CD14-positive monocyte (primary cell): ENCODE results near the gene DNAH10. TPM values are rescaled to one million over a fixed set of nuclear protein-coding genes. Genes with fewer than 3 reads are reported as not detected.

Experiments
- DNase-seq, 3 donors: peaks; one replicate each; pipeline ENCODE4 v3.0.0-alpha.2; 2011 to 2022
- H2AFZ ChIP-seq: 2 replicates; pipeline ENCODE4 v1.6.0; 2012; ENCODE audit warnings: mild to moderate bottlenecking, low read depth, low read length, inconsistent platforms; ENCODE audit not compliant: insufficient read depth, poor library complexity, severe bottlenecking
- H3K27ac ChIP-seq, 2 donors: 1 replicate in 1 of 2; 2 replicates in 1 of 2; pipeline ENCODE4 v1.5.1; 2012 to 2013; ENCODE audit warnings: low read length in 2 of 2, control low read depth in 1 of 2, inconsistent platforms in 1 of 2, low read depth in 1 of 2, mild to moderate bottlenecking in 1 of 2
- H3K27me3 ChIP-seq, 2 donors: one replicate each; pipeline versions ENCODE4 v1.6.0 to v1.6.1; 2011 to 2013; ENCODE audit warnings: low read length in 2 of 2; ENCODE audit not compliant: control insufficient read depth in 2 of 2, insufficient read depth in 2 of 2
- H3K36me3 ChIP-seq, 2 donors: replicated peaks in 1 of 2; 1 replicate in 1 of 2; 2 replicates in 1 of 2; pipeline versions ENCODE4 v1.5.1 to v1.6.1; 2012 to 2013; ENCODE audit warnings: low read length in 2 of 2, control low read depth in 1 of 2, inconsistent platforms in 1 of 2, mild to moderate bottlenecking in 1 of 2; ENCODE audit not compliant: insufficient read depth in 2 of 2, control insufficient read depth in 1 of 2
- H3K4me1 ChIP-seq, 2 donors: 1 replicate in 1 of 2; 2 replicates in 1 of 2; pipeline versions ENCODE4 v1.5.1 to v1.6.1; 2012 to 2013; ENCODE audit warnings: low read length in 2 of 2, control low read depth in 1 of 2, inconsistent platforms in 1 of 2, mild to moderate bottlenecking in 1 of 2, moderate library complexity in 1 of 2; ENCODE audit not compliant: insufficient read depth in 2 of 2, control insufficient read depth in 1 of 2
- H3K4me2 ChIP-seq: replicated peaks from 2 replicates; pipeline ENCODE3; 2012; ENCODE audit warnings: low read length, moderate library complexity, mild to moderate bottlenecking; ENCODE audit not compliant: poor library complexity, severe bottlenecking; ENCODE audit errors: extremely low read depth
- H3K4me3 ChIP-seq, 3 experiments: fragments of 200-600 bp in 1 of 3; sonication (generic) in 1 of 3; replicated peaks in 1 of 3; 1 replicate in 2 of 3; 2 replicates in 1 of 3; pipeline ENCODE4 v1.5.1; 2011 to 2013; ENCODE audit warnings: low read length in 3 of 3, mild to moderate bottlenecking in 3 of 3, control low read depth in 2 of 3, low read depth in 2 of 3, inconsistent platforms in 1 of 3, moderate library complexity in 1 of 3
- H3K79me2 ChIP-seq: 2 replicates; pipeline ENCODE4 v1.6.0; 2012; ENCODE audit warnings: mild to moderate bottlenecking, control low read depth, inconsistent platforms, low read length, moderate library complexity; ENCODE audit not compliant: insufficient read depth
- H3K9ac ChIP-seq: 2 replicates; pipeline ENCODE4 v1.6.0; 2017; ENCODE audit warnings: low read length, mild to moderate bottlenecking; ENCODE audit not compliant: insufficient read depth, poor library complexity, severe bottlenecking
- H3K9me3 ChIP-seq, 2 donors: replicated peaks in 1 of 2; 1 replicate in 1 of 2; 2 replicates in 1 of 2; pipeline versions ENCODE4 v1.5.1 to v1.6.1; 2012 to 2013; ENCODE audit warnings: low read length in 2 of 2, control low read depth in 1 of 2; ENCODE audit not compliant: control insufficient read depth in 1 of 2, insufficient read depth in 1 of 2
- H4K20me1 ChIP-seq: 2 replicates; pipeline ENCODE4 v1.6.0; 2012; ENCODE audit warnings: mild to moderate bottlenecking, low read length, control low read depth, moderate library complexity; ENCODE audit not compliant: insufficient read depth
- H3K27ac Mint-ChIP-seq, 7 donors: one replicate each; pipeline ENCODE4 v1.8.0; 2020; ENCODE audit warnings: mild to moderate bottlenecking in 7 of 7, mixed read lengths in 7 of 7, moderate library complexity in 6 of 7, inconsistent platforms in 2 of 7
- H3K27me3 Mint-ChIP-seq, 3 donors: one replicate each; pipeline ENCODE4 v1.8.0; 2021 to 2022; ENCODE audit warnings: low read depth in 3 of 3, mild to moderate bottlenecking in 3 of 3, mixed read lengths in 3 of 3, moderate library complexity in 3 of 3, inconsistent platforms in 1 of 3
- H3K36me3 Mint-ChIP-seq, 2 donors: one replicate each; pipeline ENCODE4 v1.8.0; 2020; ENCODE audit warnings: mixed read lengths in 2 of 2, inconsistent platforms in 1 of 2, mild to moderate bottlenecking in 1 of 2
- H3K4me1 Mint-ChIP-seq: one replicate; pipeline ENCODE4 v1.8.0; 2020; ENCODE audit warnings: mild to moderate bottlenecking, mixed read lengths
- H3K4me3 Mint-ChIP-seq, 2 donors: one replicate each; pipeline ENCODE4 v1.8.0; 2020; ENCODE audit warnings: mild to moderate bottlenecking in 2 of 2, mixed read lengths in 2 of 2, moderate library complexity in 1 of 2
- H3K9me3 Mint-ChIP-seq, 7 donors: one replicate each; pipeline ENCODE4 v1.8.0; 2020 to 2022; ENCODE audit warnings: mixed read lengths in 7 of 7, mild to moderate bottlenecking in 6 of 7, moderate library complexity in 6 of 7, inconsistent platforms in 2 of 7
- CTCF ChIP-seq: fragments of 200-600 bp; IDR thresholded peaks from one replicate; pipeline ENCODE4 v1.8.0; 2022; ENCODE audit warnings: antibody characterized with exemption, mild to moderate bottlenecking
- WGBS: methylation state at CpG from one replicate; pipeline ENCODE4 v1.1.5; 2013; ENCODE audit warnings: missing lambda C conversion rate; ENCODE audit not compliant: insufficient coverage; 5-methylcytosine and 5-hydroxymethylcytosine counted together
- intact Hi-C, 2 donors: fragments of 100-400 bp; cut with micrococcal nuclease; formaldehyde crosslinking; loops; one replicate each; pipeline versions ENCODE4 v1.15.0 to v1.15.1; 2023
- polyA plus RNA-seq, 3 donors: library from polyadenylated mRNA; depleted of rRNA in 1 of 3; unstranded in 2 of 3; stranded (reverse) in 1 of 3; fragments of 300-500 nt in 2 of 3; fragments of >200 nt in 1 of 3; fragmentation: Illumina TruSeq in 2 of 3; gene quantifications; 1 replicate in 2 of 3; 2 replicates in 1 of 3; pipeline ENCODE4 v1.2.3, GENCODE V29; 2012 to 2021

The DNAH10 gene
- polyA plus RNA-seq, 3 donors = not detected

- peaks cover 5 to 12% of the 10 kb centered on the region in 2 donors for H3K36me3 Mint-ChIP-seq
- no peaks in the 10 kb centered on the region for H3K9me3 ChIP-seq
- no peak overlapping the region for H3K27ac ChIP-seq
- H3K4me3 ChIP-seq = peak overlapping the region in 1 of 3 experiments; percentile 96
- peaks cover 29% of the 10 kb centered on the region for H3K79me2 ChIP-seq
- DNase-seq = no peak
- no peak overlapping the region for H3K9ac ChIP-seq
- H3K27me3 ChIP-seq = no peaks in the 10 kb centered on the region
- H3K4me2 ChIP-seq = peak overlapping the region; percentile 99
- H3K27ac Mint-ChIP-seq = peak overlapping the region in 3 of 7 donors; percentile 31 to 75 (median 43)
- H2AFZ ChIP-seq = peak overlapping the region; percentile 45
- peak overlapping the region; percentile 55 to 92 for H3K4me3 Mint-ChIP-seq
- H3K9me3 Mint-ChIP-seq = peaks cover 0 to 3% (median 0%) of the 10 kb centered on the region in 7 donors
- H4K20me1 ChIP-seq = peaks cover 5% of the 10 kb centered on the region
- intact Hi-C loops = loop anchor here in 1 of 2 donors (5.0 kb wide), 1 partner anchor 42 kb away; the partner anchor contains the start of gene TCTN2
- no peak for TF ChIP-seq CTCF
- H3K27me3 Mint-ChIP-seq = peaks cover 0 to 12% (median 2%) of the 10 kb centered on the region in 3 donors
- 31% methylated on average over 5 of the region's 10 CpGs for WGBS
- peaks cover 30% of the 10 kb centered on the region for H3K4me1 Mint-ChIP-seq
- peaks cover 24 to 26% of the 10 kb centered on the region in 2 donors for H3K4me1 ChIP-seq
- peaks cover 0 to 4% of the 10 kb centered on the region in 2 donors for H3K36me3 ChIP-seq
Observed at GRCh38 chr12:123713823-123714585, 48.1 kb upstream of the DNAH10 start.

DNA sequence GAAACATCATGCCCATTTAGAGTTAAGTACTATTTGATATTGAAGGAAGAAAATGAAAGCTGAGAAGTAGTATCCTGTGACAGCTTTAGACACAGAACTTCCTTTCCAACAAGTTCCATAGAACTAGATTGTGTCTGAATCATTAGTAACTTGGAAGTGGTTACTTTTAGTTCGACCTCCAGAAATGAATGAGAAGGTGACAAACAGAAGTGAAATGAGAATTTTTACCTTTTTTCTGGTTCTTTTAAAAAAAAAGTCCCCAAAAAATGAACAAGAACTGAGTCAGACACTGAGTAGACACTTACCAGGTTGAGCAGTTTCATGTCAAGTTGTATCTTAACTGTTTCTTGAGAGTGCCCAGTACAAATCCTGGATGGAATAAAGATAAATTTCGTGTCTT lies 46.9 kb upstream of the DNAH10 start:
- Histone ChIP-seq H3K27me3 (no peaks in the 10 kb centered on the region), H3K36me3 (peaks cover 7 to 16% of the 10 kb centered on the region in 2 donors), H3K4me2 (no peak overlapping the region), H3K4me3 (no peak overlapping the region), H2AFZ (no peak overlapping the region), H3K4me1 (peaks cover 24 to 26% of the 10 kb centered on the region in 2 donors), H3K27ac (no peak overlapping the region), H4K20me1 (peaks cover 5% of the 10 kb centered on the region), H3K9me3 (no peaks in the 10 kb centered on the region), H3K79me2 (peaks cover 29% of the 10 kb centered on the region), H3K9ac (no peak overlapping the region)
- Mint-ChIP-seq H3K27ac (no peak overlapping the region), H3K27me3 (peaks cover 0 to 12% (median 2%) of the 10 kb centered on the region in 3 donors), H3K4me1 (peaks cover 30% of the 10 kb centered on the region), H3K4me3 (no peak overlapping the region), H3K36me3 (peaks cover 13 to 24% of the 10 kb centered on the region in 2 donors), H3K9me3 (peaks cover 0 to 3% (median 0%) of the 10 kb centered on the region in 7 donors)
- no peak for TF ChIP-seq CTCF
- DNase-seq = no peak
- intact Hi-C loops = no loop called here
- no CpG with 5 or more reads among the region's 2 CpGs for WGBS
